Measurements from ENCODE around the gene MVD. TPM values are rescaled to one million over a fixed set of nuclear protein-coding genes. Genes with fewer than 3 reads are reported as not detected.

MVD gene
- total and polyA plus RNA-seq, 2 of the 13 experiments (the other 11 are each of a cell fraction or from before 2014, with no cell fraction given): 28.1 to 187 TPM

- TF ChIP-seq CSRNP1 (CRISPR knock-in tag; IDR thresholded peaks at IDR 0.05) (peak; percentile 63; the same call in 1 of the 2 replicates), ZNF652 (CRISPR knock-in tag; IDR thresholded peaks at IDR 0.05; ENCODE audit: borderline replicate concordance, low read depth) (no peak), ZBTB20 (CRISPR knock-in tag; IDR thresholded peaks at IDR 0.05; ENCODE audit: borderline replicate concordance, low read depth) (0 out of 2 replicates have a peak, but pooled peaks have one; percentile 24), SIN3B (IDR thresholded peaks at IDR 0.05; ENCODE audit: low read length) (peak; percentile 95), GMEB2 (CRISPR knock-in tag; IDR thresholded peaks at IDR 0.05; ENCODE audit: low read depth) (peak; percentile 87), SIX4 (CRISPR knock-in tag; IDR thresholded peaks at IDR 0.05) (no peak), ZNF674 (CRISPR knock-in tag; IDR thresholded peaks at IDR 0.05; ENCODE audit: low read depth) (no peak), SMYD3 (CRISPR knock-in tag; IDR thresholded peaks at IDR 0.05) (no peak; the same call in 1 of the 2 replicates), PRDM10 (CRISPR knock-in tag; IDR thresholded peaks at IDR 0.05; ENCODE audit: low read depth) (no peak), SRSF4 (IDR thresholded peaks at IDR 0.05; ENCODE audit: low read depth, low read length, poor library complexity, severe bottlenecking) (no peak), PRDM15 (CRISPR knock-in tag; IDR thresholded peaks at IDR 0.05) (no peak), FOSL2 (CRISPR knock-in tag; IDR thresholded peaks at IDR 0.05) (peak; percentile 63), ZBTB44 (CRISPR knock-in tag; IDR thresholded peaks at IDR 0.05) (0 out of 2 replicates have a peak, but pooled peaks have one; percentile 66), MIER3 (CRISPR knock-in tag; IDR thresholded peaks at IDR 0.05; ENCODE audit: borderline replicate concordance) (peak; percentile 68; the same call in 1 of the 2 replicates), IKZF4 (CRISPR knock-in tag; IDR thresholded peaks at IDR 0.05; ENCODE audit: borderline replicate concordance, low read depth, not compliant biosample characterization) (no peak), PHF8 (CRISPR knock-in tag; IDR thresholded peaks at IDR 0.05) (peak; percentile 73)
Measured at GRCh38 chr16:88706229-88706964, 43.5 kb upstream of the MVD start, which contains the start of the genes CTU2 and RNF166 (continued).

Measured in HepG2 (cell line).